Fibroblast of mammary gland (primary cell): Measurements from ENCODE around the gene SLC13A1.

ENCODE experiments used
- DNase-seq: peaks from one replicate; pipeline ENCODE4 v3.0.0-alpha.2; 2010; ENCODE audit warnings: low read depth
- H3K4me3 ChIP-seq: 2 replicates; pipeline ENCODE4 v1.5.1; 2011; ENCODE audit warnings: low read depth, mild to moderate bottlenecking, low read length, moderate library complexity; ENCODE audit not compliant: control insufficient read depth
- TF ChIP-seq, protein P1 (sequence below): conservative IDR thresholded peaks from 2 replicates; pipeline ENCODE4 v1.5.1; 2011; ENCODE audit warnings: low read depth, low read length, inconsistent platforms; ENCODE audit not compliant: control insufficient read depth, insufficient read depth

Gene SLC13A1

DNA sequence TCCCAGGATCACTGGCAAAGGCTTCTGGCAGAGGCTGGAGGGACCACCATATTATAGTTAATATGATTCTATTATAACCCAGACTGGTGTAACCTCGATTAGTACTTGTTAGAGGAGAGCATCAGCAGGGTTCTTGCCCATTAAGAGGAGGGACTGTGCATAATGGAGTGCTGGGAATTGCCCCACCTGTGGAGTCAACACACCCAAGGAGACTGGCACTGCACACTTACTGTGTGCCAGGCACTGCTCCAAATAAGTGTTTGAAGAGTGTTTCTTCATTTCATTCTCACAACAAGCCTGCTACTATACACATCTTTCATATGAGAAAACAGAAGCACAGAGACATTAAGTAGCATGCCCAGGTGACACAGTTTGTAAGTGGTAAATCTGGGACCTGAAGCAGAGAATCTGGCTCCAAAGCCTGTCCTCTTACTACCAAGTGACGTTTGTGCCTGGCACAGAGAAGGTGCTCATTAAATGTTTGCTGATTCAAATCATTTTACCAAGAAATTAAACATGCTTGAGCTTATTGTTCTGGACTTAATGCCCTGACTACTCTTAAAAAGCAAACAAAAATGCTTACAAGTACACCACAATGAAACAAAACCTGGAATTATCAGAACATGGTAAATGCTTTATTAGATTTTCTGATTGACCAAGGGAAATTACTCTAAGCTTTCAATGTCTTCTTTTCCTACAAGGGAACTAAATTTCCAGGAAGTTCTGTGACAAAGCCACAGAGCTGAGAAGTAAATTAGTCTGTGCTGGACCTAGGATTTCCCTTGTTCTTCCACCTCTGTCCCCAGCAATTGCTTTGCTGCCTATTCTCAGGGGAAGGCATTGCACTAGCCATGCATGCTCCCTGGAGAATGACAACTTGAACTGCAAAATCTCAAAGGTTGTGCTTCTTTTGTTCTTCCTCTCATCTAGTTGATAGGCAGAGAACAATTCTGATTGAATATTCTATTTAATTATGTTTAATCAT lies 809 bp downstream of the SLC13A1 start:
- TF ChIP-seq, protein P1, sequence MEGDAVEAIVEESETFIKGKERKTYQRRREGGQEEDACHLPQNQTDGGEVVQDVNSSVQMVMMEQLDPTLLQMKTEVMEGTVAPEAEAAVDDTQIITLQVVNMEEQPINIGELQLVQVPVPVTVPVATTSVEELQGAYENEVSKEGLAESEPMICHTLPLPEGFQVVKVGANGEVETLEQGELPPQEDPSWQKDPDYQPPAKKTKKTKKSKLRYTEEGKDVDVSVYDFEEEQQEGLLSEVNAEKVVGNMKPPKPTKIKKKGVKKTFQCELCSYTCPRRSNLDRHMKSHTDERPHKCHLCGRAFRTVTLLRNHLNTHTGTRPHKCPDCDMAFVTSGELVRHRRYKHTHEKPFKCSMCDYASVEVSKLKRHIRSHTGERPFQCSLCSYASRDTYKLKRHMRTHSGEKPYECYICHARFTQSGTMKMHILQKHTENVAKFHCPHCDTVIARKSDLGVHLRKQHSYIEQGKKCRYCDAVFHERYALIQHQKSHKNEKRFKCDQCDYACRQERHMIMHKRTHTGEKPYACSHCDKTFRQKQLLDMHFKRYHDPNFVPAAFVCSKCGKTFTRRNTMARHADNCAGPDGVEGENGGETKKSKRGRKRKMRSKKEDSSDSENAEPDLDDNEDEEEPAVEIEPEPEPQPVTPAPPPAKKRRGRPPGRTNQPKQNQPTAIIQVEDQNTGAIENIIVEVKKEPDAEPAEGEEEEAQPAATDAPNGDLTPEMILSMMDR: no peak
- no peak for DNase-seq
- no peak overlapping the region for H3K4me3 ChIP-seq

DNA sequence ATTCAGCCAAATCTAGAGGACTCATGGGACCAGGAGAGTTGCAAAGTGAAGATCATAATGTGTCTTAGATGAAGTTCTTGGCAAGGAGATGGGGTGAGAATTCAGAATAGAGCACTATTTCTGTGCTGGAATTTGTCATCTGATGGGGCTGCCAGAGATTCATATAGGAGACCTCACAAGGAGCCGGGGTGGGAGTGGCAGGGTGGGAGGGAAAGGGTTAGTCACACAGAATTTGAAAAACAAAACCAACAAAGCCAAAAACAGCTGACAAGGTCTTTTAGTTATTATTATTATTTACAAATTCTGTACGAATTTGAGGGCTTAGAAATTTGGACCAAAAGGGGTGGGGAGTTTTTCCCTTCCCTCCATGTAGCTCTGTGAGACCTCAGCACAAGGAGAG lies 1.7 kb downstream of the SLC13A1 start:
- H3K4me3 ChIP-seq: no peak overlapping the region
- TF ChIP-seq, protein P1: no peak
- no peak for DNase-seq

DNA sequence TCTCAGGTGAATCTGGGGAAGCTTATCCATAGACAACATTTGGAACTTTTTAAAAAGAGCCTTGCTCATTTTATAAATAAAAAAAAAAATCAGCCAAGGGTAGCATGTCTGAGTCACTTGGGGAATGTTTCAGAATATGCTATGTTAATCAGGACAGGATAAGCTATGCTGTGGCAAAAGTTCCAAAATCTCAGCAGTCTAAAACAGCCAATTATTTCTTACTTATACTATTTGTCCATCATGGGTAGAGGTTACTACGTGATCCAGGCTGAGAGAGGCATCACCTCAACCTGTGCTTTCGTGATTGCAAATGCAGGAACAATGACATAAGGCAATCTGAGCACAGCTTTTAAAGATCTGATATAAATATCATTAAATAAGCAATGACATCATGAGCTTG lies 6.5 kb downstream of the SLC13A1 start:
- DNase-seq: no peak
- TF ChIP-seq, protein P1: no peak
- no peak overlapping the region for H3K4me3 ChIP-seq

DNA sequence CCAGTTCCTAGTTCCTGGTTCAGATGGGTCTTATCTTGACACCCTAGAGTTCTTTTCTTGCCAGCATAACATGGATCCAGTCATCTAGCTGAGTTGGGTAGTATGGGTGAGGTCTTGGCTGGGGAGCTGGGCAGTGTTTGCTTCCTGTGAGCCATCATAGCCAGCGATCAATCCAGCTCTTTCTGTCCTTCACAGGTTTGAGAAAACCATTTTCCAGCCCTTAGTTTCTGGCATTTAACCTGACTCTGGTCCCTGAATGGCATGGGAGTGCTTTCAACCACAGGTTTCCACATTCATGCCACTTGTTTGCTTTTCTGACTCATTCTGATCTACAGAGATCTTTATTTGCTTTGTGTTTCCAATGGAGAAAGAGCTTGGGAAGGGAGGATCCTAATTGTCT lies 8.6 kb downstream of the SLC13A1 start:
- TF ChIP-seq, protein P1: no peak
- no peak overlapping the region for H3K4me3 ChIP-seq
- DNase-seq: no peak

DNA sequence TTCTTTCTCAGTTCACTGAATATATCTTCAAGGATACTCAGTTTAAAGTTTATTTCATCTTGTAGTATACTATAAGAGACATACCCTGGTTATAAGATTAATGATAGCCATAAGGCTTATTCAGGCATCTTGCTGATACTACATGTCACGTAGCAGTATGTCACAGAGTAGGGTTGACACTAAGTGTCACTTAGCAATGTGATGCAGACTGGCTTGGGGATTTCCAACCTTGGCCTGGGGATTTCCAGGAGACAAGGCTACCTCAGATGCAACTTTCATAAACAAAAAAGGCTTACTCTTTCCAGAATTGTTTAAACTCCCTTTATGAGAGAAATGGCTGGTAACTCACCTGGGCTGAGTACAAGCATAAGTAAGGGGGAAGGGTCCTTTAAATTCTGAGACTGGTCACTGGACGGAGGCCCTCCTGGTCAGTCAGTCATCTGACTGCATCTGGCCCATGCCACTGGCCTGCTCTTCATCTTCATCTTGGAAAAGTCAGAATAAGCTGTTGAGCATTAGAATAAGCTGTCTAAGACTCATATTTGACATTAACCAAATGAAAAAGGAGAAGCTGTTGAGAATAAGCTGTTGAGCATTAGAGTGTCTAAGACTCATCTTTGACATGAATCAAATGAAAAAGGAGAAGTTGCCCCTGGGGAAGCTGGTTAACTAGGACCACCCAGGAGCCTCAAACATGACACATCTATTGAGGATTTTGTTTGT lies 9.5 kb downstream of the SLC13A1 start:
- TF ChIP-seq, protein P1: no peak
- H3K4me3 ChIP-seq: no peak overlapping the region
- no peak for DNase-seq

DNA sequence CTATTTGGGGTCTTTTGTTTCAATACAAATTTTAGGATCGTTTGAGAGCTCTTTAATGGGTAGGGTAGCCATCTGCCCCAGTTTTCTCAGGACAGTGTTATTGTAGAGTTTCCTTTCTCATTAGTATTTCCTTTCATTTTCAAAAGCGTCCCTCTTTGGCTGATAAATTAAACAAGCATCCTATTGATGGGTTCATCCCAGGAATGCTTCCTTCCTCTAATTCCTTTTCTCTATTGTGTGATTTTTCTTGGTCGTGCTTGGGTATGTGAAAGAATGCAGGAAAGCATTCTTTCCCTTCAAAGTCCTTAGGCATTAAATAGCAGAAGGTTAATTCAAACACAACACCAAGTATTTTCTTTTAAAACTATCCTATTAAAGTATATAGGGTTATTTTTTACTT lies 14.0 kb downstream of the SLC13A1 start:
- no peak for DNase-seq
- H3K4me3 ChIP-seq: no peak overlapping the region
- TF ChIP-seq, protein P1: no peak
